ENCODE results near the gene ZNF329.

Gene ZNF329

GRCh38 chr19:58117841-58118575 lies 32.6 kb downstream of the ZNF329 start:
- DNase-seq: no peak

- no peak for DNase-seq
These were observed 42.1 kb downstream of the ZNF329 start for GRCh38 chr19:58108546-58108817.

GRCh38 chr19:58107778-58108545 lies 42.6 kb downstream of the ZNF329 start:
- no peak for DNase-seq

- DNase-seq: no peak
These were observed 51.9 kb downstream of the ZNF329 start for GRCh38 chr19:58098682-58098998.

- peak; percentile 98 for DNase-seq
These were observed 52.6 kb downstream of the ZNF329 start, which contains the start of gene ZSCAN18 for GRCh38 chr19:58097781-58098681. Gene ZSCAN18 (minus strand): TSS chr19:58098231. CDS start chr19:58090267, 7,964 bp downstream.

- DNase-seq: no peak
These were observed 53.2 kb downstream of the ZNF329 start for GRCh38 chr19:58097349-58097748.

- DNase-seq: no peak
These were observed 53.7 kb downstream of the ZNF329 start for GRCh38 chr19:58096884-58097283.

- DNase-seq: no peak
These were observed 55.3 kb downstream of the ZNF329 start for GRCh38 chr19:58095328-58095727.

- no peak for DNase-seq
These were observed 57.5 kb downstream of the ZNF329 start for GRCh38 chr19:58093071-58093470.

GRCh38 chr19:58091251-58091995 lies 59.2 kb downstream of the ZNF329 start:
- no peak for DNase-seq

GRCh38 chr19:58089846-58090245 lies 60.7 kb downstream of the ZNF329 start:
- DNase-seq: no peak

- DNase-seq: no peak
These were observed 62.0 kb downstream of the ZNF329 start for GRCh38 chr19:58088521-58089052.

GRCh38 chr19:58086825-58087710 lies 63.5 kb downstream of the ZNF329 start:
- DNase-seq: no peak

- DNase-seq: no peak
These were observed 65.2 kb downstream of the ZNF329 start for GRCh38 chr19:58085348-58085875.

GRCh38 chr19:58084596-58085347 lies 65.8 kb downstream of the ZNF329 start:
- DNase-seq: no peak

GRCh38 chr19:58083021-58083420 lies 67.6 kb downstream of the ZNF329 start:
- no peak for DNase-seq

GRCh38 chr19:58079792-58080191 lies 70.8 kb downstream of the ZNF329 start:
- no peak for DNase-seq
